NOMO-1 treated with dmso at 0.1 percent for 144 hours (cell line): ENCODE data around the gene UBE2J2.

Experiments
- DNase-seq: peaks from one replicate; lab custom pipeline; 2025; ENCODE audit not compliant: unreplicated experiment; lab: John Stamatoyannopoulos, UW

Gene UBE2J2

GRCh38 chr1:1213345-1214265, 60.0 kb downstream of the UBE2J2 start, which contains the start of gene TNFRSF4:
TSS of gene TNFRSF4 (minus strand) at chr1:1214153. CDS start at chr1:1214127, 26 bp downstream.
- DNase-seq, result no peak

- no peak for DNase-seq
Measured at GRCh38 chr1:1212780-1213344, 60.8 kb downstream of the UBE2J2 start.

DNA sequence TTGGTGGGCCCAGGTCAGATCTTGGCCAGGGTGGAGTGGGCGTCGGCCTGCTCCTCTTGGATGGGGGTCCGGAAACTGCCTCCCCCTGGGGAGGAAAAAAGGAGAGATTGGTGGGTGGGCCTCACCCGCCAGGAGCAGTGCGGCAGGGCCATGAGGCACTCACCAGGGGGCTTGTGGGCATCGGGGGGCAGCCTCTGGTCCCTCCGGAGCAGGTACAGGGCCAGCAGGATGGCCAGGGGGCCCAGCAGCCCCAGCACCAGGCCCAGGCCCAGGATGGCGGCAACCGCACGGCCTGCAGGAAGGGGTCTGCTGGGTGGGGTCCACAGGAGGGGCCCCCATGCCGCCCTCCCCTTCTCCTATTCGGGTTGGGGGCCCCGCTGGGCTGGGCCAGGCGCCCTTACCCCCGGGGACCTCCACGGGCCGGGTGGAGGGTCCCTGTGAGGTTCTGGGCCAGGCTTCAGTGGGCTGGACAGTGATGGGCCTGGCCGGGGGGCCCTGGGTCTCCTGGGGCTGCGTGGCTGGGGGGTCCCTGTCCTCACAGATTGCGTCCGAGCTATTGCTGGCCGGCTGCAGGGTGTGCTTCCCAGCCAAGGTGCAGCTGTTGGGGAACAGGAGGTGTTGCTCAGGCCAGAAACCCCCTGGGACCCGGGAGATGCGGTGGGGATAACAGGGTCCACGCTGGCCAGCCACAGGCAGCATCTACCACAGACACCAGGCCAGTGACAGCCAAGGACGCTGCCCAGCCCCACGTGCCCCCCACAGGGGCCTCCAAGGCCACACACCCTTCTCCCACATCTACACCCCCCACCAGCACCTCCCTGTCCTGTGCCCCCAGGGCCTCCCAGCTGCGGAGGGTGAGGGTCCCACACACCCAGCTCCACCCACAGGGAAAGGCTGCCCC, 61.9 kb downstream of the UBE2J2 start:
- DNase-seq, result no peak

GRCh38 chr1:1210726-1211540, 62.7 kb downstream of the UBE2J2 start:
- DNase-seq, result no peak

- DNase-seq, result peak; percentile 9
Measured at GRCh38 chr1:1208713-1209433, 64.8 kb downstream of the UBE2J2 start.

DNA sequence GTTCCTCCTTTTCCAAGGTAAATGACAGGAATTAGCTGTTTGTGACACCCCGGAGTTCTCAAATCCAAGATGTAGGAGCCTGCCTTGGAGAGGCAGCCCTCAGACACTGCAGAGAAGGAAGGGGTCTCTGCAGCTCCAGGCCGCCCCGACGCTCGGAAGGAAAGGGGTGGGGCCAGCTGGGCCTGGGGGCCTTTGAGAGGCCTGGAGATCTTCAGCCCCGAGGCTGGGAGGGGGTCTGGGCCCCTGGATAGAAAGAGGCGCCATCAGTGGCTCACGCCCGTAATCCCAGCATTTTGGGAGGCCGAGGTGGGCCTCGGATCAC, 66.1 kb downstream of the UBE2J2 start:
- no peak for DNase-seq

DNA sequence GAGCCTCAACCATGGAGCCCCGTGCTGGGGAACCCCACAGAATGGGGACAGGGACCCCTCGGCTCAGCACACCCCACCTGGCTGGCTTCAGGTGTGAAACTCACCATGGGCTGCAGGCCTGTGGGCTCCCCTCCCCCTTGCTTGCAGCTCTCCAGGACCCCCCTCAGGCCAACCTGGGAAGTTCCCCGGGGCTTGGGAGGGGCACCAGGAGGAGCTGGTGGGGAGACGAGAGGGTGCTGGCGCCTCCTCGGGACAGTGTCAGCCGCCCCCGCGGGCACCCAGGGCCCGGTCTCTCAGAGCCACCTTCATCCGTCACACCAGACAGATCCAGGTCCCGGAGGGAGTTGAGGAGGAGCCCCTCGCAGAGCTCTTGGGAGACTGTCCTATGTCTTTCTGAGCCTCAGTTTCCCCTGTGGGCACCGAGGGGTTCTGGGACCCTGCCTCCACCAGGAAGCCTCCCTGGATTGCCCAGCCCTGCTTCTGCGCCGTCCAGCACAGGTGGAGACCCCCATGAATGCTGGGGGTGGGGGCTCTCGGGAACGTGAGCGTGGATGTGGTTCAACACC, 66.6 kb downstream of the UBE2J2 start:
- no peak for DNase-seq

DNA sequence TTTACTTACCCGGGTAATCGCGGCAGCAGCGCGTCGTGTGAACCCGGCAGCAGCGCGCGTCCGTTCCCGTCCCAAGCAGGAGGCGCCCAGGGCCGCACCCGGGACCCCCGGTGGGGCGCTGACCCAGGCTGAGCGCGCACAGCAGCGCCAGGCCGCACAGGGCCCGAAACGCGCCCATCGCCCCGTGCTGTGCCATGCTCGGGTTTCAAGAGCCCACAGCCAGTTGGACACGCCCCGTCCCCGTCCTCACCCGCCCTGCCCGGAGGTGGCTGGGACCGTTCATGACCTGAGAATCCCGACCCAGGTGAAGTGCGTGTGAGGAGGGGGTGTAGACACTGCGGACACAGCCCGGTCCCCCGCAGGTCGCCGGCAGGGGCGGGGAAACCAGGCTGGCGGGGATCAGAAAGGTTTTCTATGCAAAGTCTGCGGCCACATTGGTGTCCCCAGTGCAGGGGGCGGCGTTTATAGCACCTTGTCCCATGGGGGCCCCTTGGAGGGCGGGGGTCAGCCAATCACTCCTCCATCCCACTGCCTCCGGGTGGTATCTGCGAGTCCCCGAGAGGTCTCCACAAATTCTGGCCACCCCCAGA, 67.2 kb downstream of the UBE2J2 start, which contains the start of gene TNFRSF18:
TSS of gene TNFRSF18 (minus strand) at position 217 of the 590 bp plus-strand sequence. CDS start at position 196, 21 bp downstream.
- DNase-seq, result no peak

GRCh38 chr1:1205769-1206375, 67.8 kb downstream of the UBE2J2 start:
- no peak for DNase-seq

- no peak for DNase-seq
Measured at GRCh38 chr1:1204998-1205768, 68.5 kb downstream of the UBE2J2 start.

DNA sequence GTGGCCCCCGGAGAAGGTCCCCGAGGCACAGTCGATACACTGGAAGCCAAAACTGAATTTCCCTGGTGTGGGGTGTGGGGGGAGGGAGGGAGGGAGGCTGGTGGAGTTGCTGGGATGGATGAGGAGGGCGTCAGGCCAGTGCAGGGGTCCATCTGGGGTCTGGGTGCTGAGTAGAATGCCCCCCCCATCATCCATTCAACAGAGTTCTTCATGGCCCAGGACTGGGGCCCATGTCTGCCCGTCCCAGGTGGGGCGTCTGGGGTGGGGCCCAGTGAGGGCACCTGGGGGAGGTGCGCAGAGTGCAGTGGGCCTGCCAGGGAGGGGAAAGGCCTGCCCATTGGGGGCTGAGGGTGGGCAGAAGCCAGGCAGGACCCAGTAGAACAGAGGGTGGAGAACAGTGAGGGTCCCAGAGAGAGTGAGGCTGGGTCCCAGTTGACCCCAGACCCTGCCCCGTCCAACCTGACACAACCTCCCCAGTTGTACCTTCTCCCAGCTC, 69.2 kb downstream of the UBE2J2 start:
- no peak for DNase-seq
